HG02623 (cell line): Measurements from ENCODE around the gene STPG4.
"Not testable (repeated sequence)": the region's sequence is repeated elsewhere in the genome, so short reads cannot be mapped to it uniquely, and the experiment has no call there.

Experiments
- ATAC-seq: cut with Tn5 transposase; IDR thresholded peaks from one replicate; pipeline ENCODE4 v1.9.1; 2021; ENCODE audit warnings: moderate library complexity; ENCODE audit not compliant: unreplicated experiment

Gene STPG4

GRCh38 chr2:47128705-47129104 is 26.4 kb downstream of the STPG4 start:
- ATAC-seq: no peak

GRCh38 chr2:47127862-47128543 is 27.1 kb downstream of the STPG4 start:
- no peak for ATAC-seq

- no peak for ATAC-seq
Measured at GRCh38 chr2:47126783-47127182, 28.3 kb downstream of the STPG4 start.

- ATAC-seq: not testable (repeated sequence)
Measured at GRCh38 chr2:47124740-47125139, 30.4 kb downstream of the STPG4 start.

GRCh38 chr2:47120424-47120823 is 34.7 kb downstream of the STPG4 start:
- not testable (repeated sequence) for ATAC-seq

GRCh38 chr2:47119001-47119400 is 36.1 kb downstream of the STPG4 start:
- no peak for ATAC-seq

- ATAC-seq: no peak
Measured at GRCh38 chr2:47118581-47118980, 36.5 kb downstream of the STPG4 start.

- no peak for ATAC-seq
Measured at GRCh38 chr2:47112665-47113435, 42.3 kb downstream of the STPG4 start.

- ATAC-seq: no peak
Measured at GRCh38 chr2:47109680-47110079, 45.4 kb downstream of the STPG4 start.

- ATAC-seq: no peak
Measured at GRCh38 chr2:47109007-47109375, 46.1 kb downstream of the STPG4 start.

- not testable (repeated sequence) for ATAC-seq
Measured at GRCh38 chr2:47108267-47109006, 46.7 kb downstream of the STPG4 start.

GRCh38 chr2:47107201-47107600 is 47.9 kb downstream of the STPG4 start:
- not testable (repeated sequence) for ATAC-seq

GRCh38 chr2:47106231-47106630 is 48.9 kb downstream of the STPG4 start:
- not testable (repeated sequence) for ATAC-seq

GRCh38 chr2:47099712-47100111 is 55.4 kb downstream of the STPG4 start:
- ATAC-seq: not testable (repeated sequence)

- no peak for ATAC-seq
Measured at GRCh38 chr2:47098953-47099352, 56.2 kb downstream of the STPG4 start.

- no peak for ATAC-seq
Measured at GRCh38 chr2:47097563-47097962, 57.5 kb downstream of the STPG4 start.

- no peak for ATAC-seq
Measured at GRCh38 chr2:47096451-47096850, 58.7 kb downstream of the STPG4 start.

GRCh38 chr2:47095349-47096020 is 59.6 kb downstream of the STPG4 start:
- no peak for ATAC-seq

GRCh38 chr2:47094511-47095142 is 60.5 kb downstream of the STPG4 start:
- no peak for ATAC-seq

GRCh38 chr2:47093626-47094025 is 61.5 kb downstream of the STPG4 start:
- ATAC-seq: no peak

- ATAC-seq: no peak
Measured at GRCh38 chr2:47092465-47092864, 62.6 kb downstream of the STPG4 start.
